ENCODE results near the gene RTF2.
"Not testable (repeated sequence)": the region's sequence is repeated elsewhere in the genome, so short reads cannot be mapped to it uniquely, and the experiment has no call there.

The RTF2 gene

DNA sequence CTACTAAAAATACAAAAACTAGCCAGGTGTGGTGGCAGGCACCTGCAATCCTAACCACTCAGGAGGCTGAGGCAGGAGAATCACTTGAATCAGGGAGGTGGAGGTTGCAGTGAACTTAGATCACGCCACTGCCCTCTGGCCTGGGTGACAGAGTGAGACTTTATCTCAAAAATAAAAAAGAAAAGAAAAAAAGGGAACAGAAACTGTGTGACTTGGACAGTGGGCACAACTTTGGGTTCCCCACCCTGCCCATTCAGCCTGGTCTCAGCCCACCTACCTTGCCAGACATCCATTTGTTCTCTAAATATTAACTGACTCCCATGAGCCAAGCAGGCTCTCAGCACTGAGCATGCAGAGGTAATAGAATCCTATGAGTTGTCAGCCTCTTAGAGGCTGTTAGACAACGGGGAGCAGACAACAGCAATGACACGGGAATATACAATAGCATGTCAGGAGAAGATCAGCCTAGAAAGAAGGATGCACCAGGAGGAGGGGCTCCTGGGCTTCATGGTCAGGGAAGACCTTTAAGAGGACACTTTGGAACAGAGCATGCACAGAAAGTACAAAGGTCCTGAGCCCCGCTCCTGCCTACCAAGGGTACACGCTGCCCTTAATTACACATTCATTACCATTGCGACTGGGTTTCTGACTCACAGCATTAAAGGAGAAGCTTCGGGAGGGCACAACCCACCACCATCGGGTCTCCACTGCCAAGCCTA is 84.6 kb downstream of the RTF2 start:
- peak; percentile 16 to 46 (median 34) for DNase-seq

- peak; percentile 81 to 95 (median 89) for DNase-seq
These were observed 86.4 kb downstream of the RTF2 start for GRCh38 chr20:56554869-56555268.

GRCh38 chr20:56558968-56559367 is 90.5 kb downstream of the RTF2 start:
- no peak for DNase-seq

GRCh38 chr20:56564526-56564925 is 96.1 kb downstream of the RTF2 start:
- not testable (repeated sequence) for DNase-seq

DNA sequence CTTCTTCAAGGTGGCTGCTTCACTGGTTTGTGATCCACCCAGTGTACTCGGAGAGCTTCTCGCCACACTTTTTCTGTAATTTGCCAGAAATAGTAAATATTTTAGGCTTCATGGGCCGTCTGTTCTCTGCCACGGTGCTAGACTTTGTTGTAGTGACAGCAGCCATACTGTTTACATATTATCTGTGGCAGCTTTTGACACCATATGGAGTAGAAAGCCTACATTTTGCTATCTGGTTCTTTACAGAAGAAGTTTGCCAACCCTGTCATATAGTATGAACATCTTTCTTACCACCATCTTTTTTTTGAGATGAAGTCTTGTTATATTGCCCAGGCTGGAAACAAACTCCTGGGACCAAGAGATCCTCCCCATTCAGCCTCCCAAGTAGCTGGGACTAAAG is 97.1 kb downstream of the RTF2 start:
- DNase-seq: no peak

DNA sequence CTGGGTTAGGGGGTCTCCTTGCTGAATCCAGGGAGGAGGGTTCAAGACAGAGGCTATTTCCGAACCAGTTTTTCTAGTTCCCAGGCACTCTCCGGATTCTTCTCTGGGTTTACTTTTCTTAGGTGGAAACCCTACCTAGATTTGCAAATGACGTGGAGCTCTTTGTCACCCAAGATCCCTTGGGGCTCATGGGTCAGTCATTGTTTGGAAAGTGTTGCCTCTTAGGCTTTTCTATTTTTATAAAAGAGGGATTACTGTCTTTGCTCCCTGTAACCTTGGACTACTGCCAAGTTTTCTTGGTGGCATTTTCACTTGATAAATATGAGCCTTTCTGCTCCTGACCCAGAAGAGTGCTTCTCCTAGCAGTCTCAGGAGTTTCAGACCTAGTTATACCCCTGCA is 98.2 kb downstream of the RTF2 start:
- DNase-seq: peak in 1 of 4 experiments; percentile 8
